WTC11 (cell line): Measurements from ENCODE around the gene YTHDC1. TPM values are rescaled to one million over a fixed set of nuclear protein-coding genes. Genes with fewer than 3 reads are reported as not detected.

Source experiments
- ATAC-seq: fragments of 200-7000 bp; cut with Tn5 transposase; 2 replicates; pipeline ENCODE4 v1.10.0; 2021; ENCODE audit warnings: mild to moderate bottlenecking, moderate library complexity
- CTCF ChIA-PET: fragments of 300-600 bp; sonication (Branson Sonifier 250); formaldehyde crosslinking; loops from one replicate; lab custom pipeline; 2021; ENCODE audit warnings: antibody characterized with exemption; lab: Charles Lee
- POLR2A ChIA-PET: fragments of 350-600 bp; sonication (Branson Sonifier 250); formaldehyde crosslinking; loops from one replicate; lab custom pipeline; 2021; ENCODE audit warnings: antibody characterized with exemption; lab: Charles Lee
- DNase-seq: peaks from one replicate; pipeline ENCODE4 v3.0.0; 2021; ENCODE audit warnings: low spot score
- H3K27ac Mint-ChIP-seq: 2 replicates; pipeline ENCODE4 v1.8.0; 2021; ENCODE audit warnings: mixed read lengths
- H3K27me3 Mint-ChIP-seq: 2 replicates; pipeline ENCODE4 v1.8.0; 2021; ENCODE audit warnings: low read depth, mild to moderate bottlenecking, moderate library complexity, mixed read lengths
- H3K36me3 Mint-ChIP-seq: 2 replicates; pipeline ENCODE4 v1.8.0; 2021; ENCODE audit warnings: mixed read lengths
- H3K4me1 Mint-ChIP-seq: 2 replicates; pipeline ENCODE4 v1.8.0; 2022; ENCODE audit warnings: mixed read lengths
- H3K4me3 Mint-ChIP-seq: 2 replicates; pipeline ENCODE4 v1.8.0; 2021; ENCODE audit warnings: mild to moderate bottlenecking, moderate library complexity, mixed read lengths
- H3K9me3 Mint-ChIP-seq: 2 replicates; pipeline ENCODE4 v1.8.0; 2021; ENCODE audit warnings: mixed read lengths
- CBFB ChIP-seq: sonication (generic); formaldehyde crosslinking; IDR thresholded peaks from 2 replicates; pipeline ENCODE4 v1.8.1; 2022; ENCODE audit warnings: mild to moderate bottlenecking, low read depth, missing genetic modification reagents
- CREB1 ChIP-seq: sonication (generic); formaldehyde crosslinking; IDR thresholded peaks from 2 replicates; pipeline ENCODE4 v1.8.0; 2023; ENCODE audit warnings: mild to moderate bottlenecking, missing genetic modification reagents
- CREM ChIP-seq: sonication (generic); formaldehyde crosslinking; IDR thresholded peaks from 2 replicates; pipeline ENCODE4 v1.8.1; 2022; ENCODE audit warnings: mild to moderate bottlenecking, missing genetic modification reagents, moderate library complexity
- CTCF ChIP-seq: fragments of 200-600 bp; IDR thresholded peaks from 2 replicates; pipeline ENCODE4 v1.8.0; 2022; ENCODE audit warnings: antibody characterized with exemption
- E2F1 ChIP-seq: sonication (generic); formaldehyde crosslinking; IDR thresholded peaks from 2 replicates; pipeline ENCODE4 v1.8.0; 2022; ENCODE audit warnings: mild to moderate bottlenecking, missing genetic modification reagents
- FOXK1 ChIP-seq: sonication (generic); formaldehyde crosslinking; IDR thresholded peaks from 2 replicates; pipeline ENCODE4 v1.8.0; 2022; ENCODE audit warnings: mild to moderate bottlenecking, moderate library complexity, missing genetic modification reagents
- FOXP1 ChIP-seq: sonication (generic); formaldehyde crosslinking; IDR thresholded peaks from 2 replicates; pipeline ENCODE4 v1.8.0; 2022; ENCODE audit warnings: missing genetic modification reagents, mild to moderate bottlenecking, moderate library complexity, borderline replicate concordance
- JAZF1 ChIP-seq: fragments of 250-450 bp; sonication (Bioruptor Pico); IDR thresholded peaks from 2 replicates; pipeline ENCODE4 v1.9.0; 2021; ENCODE audit warnings: moderate library complexity, mild to moderate bottlenecking, inconsistent platforms
- KAT7 ChIP-seq: sonication (generic); formaldehyde crosslinking; IDR thresholded peaks from 2 replicates; pipeline ENCODE4 v1.8.1; 2023; ENCODE audit warnings: missing genetic modification reagents, mild to moderate bottlenecking, borderline replicate concordance
- MYBL2 ChIP-seq: sonication (generic); formaldehyde crosslinking; IDR thresholded peaks from 2 replicates; pipeline ENCODE4 v1.8.1; 2023; ENCODE audit warnings: mild to moderate bottlenecking, moderate library complexity, missing genetic modification reagents
- SMAD4 ChIP-seq: sonication (generic); formaldehyde crosslinking; IDR thresholded peaks from 2 replicates; pipeline ENCODE4 v1.8.0; 2022; ENCODE audit warnings: mild to moderate bottlenecking, missing genetic modification reagents
- SOX15 ChIP-seq: fragments of 250-450 bp; sonication (Bioruptor Pico); IDR thresholded peaks from 2 replicates; pipeline ENCODE4 v1.9.0; 2021; ENCODE audit warnings: mild to moderate bottlenecking
- TEAD1 ChIP-seq: sonication (generic); formaldehyde crosslinking; IDR thresholded peaks from 2 replicates; pipeline ENCODE4 v1.8.0; 2022; ENCODE audit warnings: mild to moderate bottlenecking, missing genetic modification reagents
- ZNF263 ChIP-seq: sonication (generic); formaldehyde crosslinking; IDR thresholded peaks from 2 replicates; pipeline ENCODE4 v1.8.1; 2022; ENCODE audit warnings: low read depth, mild to moderate bottlenecking, moderate library complexity, missing genetic modification reagents
- ZNF396 ChIP-seq: fragments of 250-450 bp; sonication (Bioruptor Pico); IDR thresholded peaks from 2 replicates; pipeline ENCODE4 v1.8.0; 2021; ENCODE audit warnings: mild to moderate bottlenecking, moderate library complexity, borderline replicate concordance
- ZNF423 ChIP-seq: fragments of 250-450 bp; sonication (Bioruptor Pico); IDR thresholded peaks from 2 replicates; pipeline ENCODE4 v2.1.2; 2022; ENCODE audit warnings: mild to moderate bottlenecking, moderate library complexity
- ZNF425 ChIP-seq: fragments of 250-450 bp; sonication (Bioruptor Pico); conservative IDR thresholded peaks from 2 replicates; pipeline ENCODE4 v1.9.0; 2021; ENCODE audit warnings: mild to moderate bottlenecking
- ZNF512 ChIP-seq: sonication (generic); formaldehyde crosslinking; IDR thresholded peaks from 2 replicates; pipeline ENCODE4 v1.8.1; 2022; ENCODE audit warnings: missing genetic modification reagents, borderline replicate concordance
- total RNA-seq: library from RNA; stranded (reverse); gene quantifications from 3 replicates; pipeline ENCODE4 v1.2.3, GENCODE V29; 2021
- TF ChIP-seq, protein P1 (sequence below): fragments of 250-450 bp; sonication (Bioruptor Pico); IDR thresholded peaks from 2 replicates; pipeline ENCODE4 v1.9.0; 2021; ENCODE audit warnings: moderate library complexity, mild to moderate bottlenecking, inconsistent platforms, borderline replicate concordance
- TF ChIP-seq, protein P2 (sequence below): sonication (generic); formaldehyde crosslinking; IDR thresholded peaks from 2 replicates; pipeline ENCODE4 v1.8.1; 2022; ENCODE audit warnings: mild to moderate bottlenecking, moderate library complexity, missing genetic modification reagents
- TF ChIP-seq, protein P3 (sequence below): sonication (generic); formaldehyde crosslinking; IDR thresholded peaks from 2 replicates; pipeline ENCODE4 v1.8.0; 2022; ENCODE audit warnings: missing genetic modification reagents
- TF ChIP-seq, protein P4 (sequence below): fragments of 250-450 bp; sonication (Bioruptor Pico); IDR thresholded peaks from 2 replicates; pipeline ENCODE4 v1.9.0; 2021; ENCODE audit warnings: mild to moderate bottlenecking

Gene YTHDC1
- total RNA-seq, 1 experiment from 2014 or later, result 118 TPM

GRCh38 chr4:68291256-68291655 is 58.6 kb downstream of the YTHDC1 start:
- Mint-ChIP-seq H3K4me1 (peaks cover 10% of the 10 kb centered on the region), H3K27ac (no peak overlapping the region), H3K9me3 (peaks cover 26% of the 10 kb centered on the region), H3K4me3 (no peak overlapping the region), H3K36me3 (peaks cover 18% of the 10 kb centered on the region), H3K27me3 (peaks cover 13% of the 10 kb centered on the region)
- no peak for ATAC-seq
- no peak for DNase-seq
- TF ChIP-seq, protein P1, sequence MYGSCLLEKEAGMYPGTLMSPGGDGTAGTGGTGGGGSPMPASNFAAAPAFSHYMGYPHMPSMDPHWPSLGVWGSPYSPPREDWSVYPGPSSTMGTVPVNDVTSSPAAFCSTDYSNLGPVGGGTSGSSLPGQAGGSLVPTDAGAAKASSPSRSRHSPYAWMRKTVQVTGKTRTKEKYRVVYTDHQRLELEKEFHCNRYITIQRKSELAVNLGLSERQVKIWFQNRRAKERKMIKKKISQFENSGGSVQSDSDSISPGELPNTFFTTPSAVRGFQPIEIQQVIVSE (CRISPR knock-in tag), result no peak
- TF ChIP-seq CREB1 (CRISPR knock-in tag) (no peak), ZNF425 (CRISPR knock-in tag) (no peak), ZNF263 (CRISPR knock-in tag) (no peak), CTCF (no peak), E2F1 (CRISPR knock-in tag) (no peak), CBFB (no peak), CREM (CRISPR knock-in tag) (no peak), ZNF512 (CRISPR knock-in tag) (no peak), MYBL2 (CRISPR knock-in tag) (no peak), FOXP1 (no peak), FOXK1 (CRISPR knock-in tag) (no peak)
- TF ChIP-seq, protein P2, sequence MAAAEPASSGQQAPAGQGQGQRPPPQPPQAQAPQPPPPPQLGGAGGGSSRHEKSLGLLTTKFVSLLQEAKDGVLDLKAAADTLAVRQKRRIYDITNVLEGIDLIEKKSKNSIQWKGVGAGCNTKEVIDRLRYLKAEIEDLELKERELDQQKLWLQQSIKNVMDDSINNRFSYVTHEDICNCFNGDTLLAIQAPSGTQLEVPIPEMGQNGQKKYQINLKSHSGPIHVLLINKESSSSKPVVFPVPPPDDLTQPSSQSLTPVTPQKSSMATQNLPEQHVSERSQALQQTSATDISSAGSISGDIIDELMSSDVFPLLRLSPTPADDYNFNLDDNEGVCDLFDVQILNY, result no peak
- ChIA-PET POLR2A (no interaction called here), CTCF (no interaction called here)

DNA sequence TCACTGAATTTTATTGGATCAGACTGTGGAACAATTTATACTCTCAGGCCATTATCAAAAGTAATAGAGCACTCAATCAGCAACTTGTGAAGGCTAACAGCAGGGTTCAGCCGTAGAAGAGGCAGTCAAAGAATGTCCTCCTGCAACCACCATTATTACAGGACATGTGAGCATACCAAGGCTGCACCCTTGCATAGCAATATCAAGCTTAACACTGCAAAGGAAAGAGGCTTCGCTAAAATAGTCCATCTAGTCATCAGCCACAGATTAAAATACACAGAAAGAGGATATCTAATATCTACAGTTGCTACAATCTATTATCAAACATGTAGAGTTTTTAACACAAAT is 61.5 kb downstream of the YTHDC1 start:
- peaks cover 17% of the 10 kb centered on the region for H3K9me3 Mint-ChIP-seq
- DNase-seq (no peak), ATAC-seq (peak; percentile 63; the same call in 1 of the 2 replicates)
- peaks cover 21% of the 10 kb centered on the region for H3K4me1 Mint-ChIP-seq
- H3K27ac Mint-ChIP-seq, result no peak overlapping the region
- POLR2A ChIA-PET, result no interaction called here
- H3K4me3 Mint-ChIP-seq, result no peak overlapping the region
- no peaks in the 10 kb centered on the region for H3K27me3 Mint-ChIP-seq
- CTCF ChIA-PET, result interaction anchor here (1.4 kb wide), 1 partner anchor 88 kb away, joined by 4 read pairs; no protein-coding TSS in a partner anchor
- peaks cover 15% of the 10 kb centered on the region for H3K36me3 Mint-ChIP-seq
- no peak for TF ChIP-seq ZNF396 (CRISPR knock-in tag)
- TF ChIP-seq, protein P3, sequence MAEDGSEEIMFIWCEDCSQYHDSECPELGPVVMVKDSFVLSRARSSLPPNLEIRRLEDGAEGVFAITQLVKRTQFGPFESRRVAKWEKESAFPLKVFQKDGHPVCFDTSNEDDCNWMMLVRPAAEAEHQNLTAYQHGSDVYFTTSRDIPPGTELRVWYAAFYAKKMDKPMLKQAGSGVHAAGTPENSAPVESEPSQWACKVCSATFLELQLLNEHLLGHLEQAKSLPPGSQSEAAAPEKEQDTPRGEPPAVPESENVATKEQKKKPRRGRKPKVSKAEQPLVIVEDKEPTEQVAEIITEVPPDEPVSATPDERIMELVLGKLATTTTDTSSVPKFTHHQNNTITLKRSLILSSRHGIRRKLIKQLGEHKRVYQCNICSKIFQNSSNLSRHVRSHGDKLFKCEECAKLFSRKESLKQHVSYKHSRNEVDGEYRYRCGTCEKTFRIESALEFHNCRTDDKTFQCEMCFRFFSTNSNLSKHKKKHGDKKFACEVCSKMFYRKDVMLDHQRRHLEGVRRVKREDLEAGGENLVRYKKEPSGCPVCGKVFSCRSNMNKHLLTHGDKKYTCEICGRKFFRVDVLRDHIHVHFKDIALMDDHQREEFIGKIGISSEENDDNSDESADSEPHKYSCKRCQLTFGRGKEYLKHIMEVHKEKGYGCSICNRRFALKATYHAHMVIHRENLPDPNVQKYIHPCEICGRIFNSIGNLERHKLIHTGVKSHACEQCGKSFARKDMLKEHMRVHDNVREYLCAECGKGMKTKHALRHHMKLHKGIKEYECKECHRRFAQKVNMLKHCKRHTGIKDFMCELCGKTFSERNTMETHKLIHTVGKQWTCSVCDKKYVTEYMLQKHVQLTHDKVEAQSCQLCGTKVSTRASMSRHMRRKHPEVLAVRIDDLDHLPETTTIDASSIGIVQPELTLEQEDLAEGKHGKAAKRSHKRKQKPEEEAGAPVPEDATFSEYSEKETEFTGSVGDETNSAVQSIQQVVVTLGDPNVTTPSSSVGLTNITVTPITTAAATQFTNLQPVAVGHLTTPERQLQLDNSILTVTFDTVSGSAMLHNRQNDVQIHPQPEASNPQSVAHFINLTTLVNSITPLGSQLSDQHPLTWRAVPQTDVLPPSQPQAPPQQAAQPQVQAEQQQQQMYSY (CRISPR knock-in tag), result no peak
- TF ChIP-seq, protein P4, sequence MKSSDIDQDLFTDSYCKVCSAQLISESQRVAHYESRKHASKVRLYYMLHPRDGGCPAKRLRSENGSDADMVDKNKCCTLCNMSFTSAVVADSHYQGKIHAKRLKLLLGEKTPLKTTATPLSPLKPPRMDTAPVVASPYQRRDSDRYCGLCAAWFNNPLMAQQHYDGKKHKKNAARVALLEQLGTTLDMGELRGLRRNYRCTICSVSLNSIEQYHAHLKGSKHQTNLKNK (CRISPR knock-in tag), result no peak
- TF ChIP-seq TEAD1, result no peak
- no peak for TF ChIP-seq ZNF423 (CRISPR knock-in tag)
- no peak for TF ChIP-seq SOX15 (CRISPR knock-in tag)
- TF ChIP-seq CTCF, result no peak
- TF ChIP-seq SMAD4 (CRISPR knock-in tag), result no peak
- no peak for TF ChIP-seq JAZF1 (CRISPR knock-in tag)
- TF ChIP-seq KAT7 (CRISPR knock-in tag), result no peak
